ENCODE results near the gene OR4F17.
"Not testable (repeated sequence)": the region's sequence is repeated elsewhere in the genome, so short reads cannot be mapped to it uniquely, and the experiment has no call there.

Gene OR4F17

GRCh38 chr19:106804-107203 is at the start of gene OR4F17:
Gene OR4F17 (plus strand): TSS chr19:107104. CDS start chr19:110679, 3,575 bp downstream.
- DNase-seq, result not testable (repeated sequence)

DNA sequence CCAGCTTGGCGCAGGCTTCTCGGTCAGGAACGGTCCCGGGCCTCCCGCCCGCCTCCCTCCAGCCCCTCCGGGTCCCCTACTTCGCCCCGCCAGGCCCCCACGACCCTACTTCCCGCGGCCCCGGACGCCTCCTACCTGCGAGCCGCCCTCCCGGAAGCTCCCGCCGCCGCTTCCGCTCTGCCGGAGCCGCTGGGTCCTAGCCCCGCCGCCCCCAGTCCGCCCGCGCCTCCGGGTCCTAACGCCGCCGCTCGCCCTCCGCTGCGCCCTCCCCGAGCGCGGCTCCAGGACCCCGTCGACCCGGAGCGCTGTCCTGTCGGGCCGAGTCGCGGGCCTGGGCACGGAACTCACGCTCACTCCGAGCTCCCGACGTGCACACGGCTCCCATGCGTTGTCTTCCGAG is 36.1 kb upstream of the OR4F17 start:
- not testable (repeated sequence) for DNase-seq

GRCh38 chr19:82864-83263 is 24.0 kb upstream of the OR4F17 start:
- DNase-seq, result not testable (repeated sequence)

DNA sequence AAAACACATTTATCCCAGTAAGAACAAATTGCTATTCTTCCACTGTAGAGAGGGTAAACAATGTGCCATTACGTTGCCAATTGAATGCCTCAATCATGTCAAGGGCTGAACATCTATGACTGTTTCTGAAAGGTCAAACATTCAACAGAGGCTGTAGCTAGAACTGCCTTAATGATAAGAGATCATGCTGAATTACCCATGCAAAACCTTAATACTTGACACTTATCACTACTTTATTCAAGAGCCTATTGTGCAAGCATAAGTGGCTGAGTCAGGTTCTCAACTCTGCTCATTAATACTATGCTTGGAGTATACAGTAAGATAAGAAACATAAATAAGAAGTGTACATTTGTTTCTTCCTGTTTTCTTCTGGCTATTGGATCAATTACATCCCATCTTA is 23.3 kb upstream of the OR4F17 start:
- DNase-seq, result not testable (repeated sequence)

DNA sequence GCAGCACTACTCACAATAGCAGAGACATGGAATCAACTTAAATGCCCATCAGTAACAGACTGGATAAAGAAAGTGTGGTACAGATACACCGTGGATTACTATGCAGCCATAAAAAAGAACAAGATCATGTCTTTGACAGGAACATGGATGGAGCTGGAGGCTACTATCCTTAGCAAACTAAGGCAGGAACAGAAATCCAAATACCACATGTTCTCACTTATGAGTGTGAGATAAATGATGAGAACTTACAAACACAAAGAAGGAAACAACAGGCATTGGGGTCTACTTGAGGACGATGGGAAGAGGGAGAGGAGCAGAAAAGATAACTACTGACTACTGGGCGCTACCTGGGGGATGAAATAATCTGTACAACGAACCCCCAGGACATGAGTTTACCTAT is 16.2 kb upstream of the OR4F17 start:
- DNase-seq, result not testable (repeated sequence)

DNA sequence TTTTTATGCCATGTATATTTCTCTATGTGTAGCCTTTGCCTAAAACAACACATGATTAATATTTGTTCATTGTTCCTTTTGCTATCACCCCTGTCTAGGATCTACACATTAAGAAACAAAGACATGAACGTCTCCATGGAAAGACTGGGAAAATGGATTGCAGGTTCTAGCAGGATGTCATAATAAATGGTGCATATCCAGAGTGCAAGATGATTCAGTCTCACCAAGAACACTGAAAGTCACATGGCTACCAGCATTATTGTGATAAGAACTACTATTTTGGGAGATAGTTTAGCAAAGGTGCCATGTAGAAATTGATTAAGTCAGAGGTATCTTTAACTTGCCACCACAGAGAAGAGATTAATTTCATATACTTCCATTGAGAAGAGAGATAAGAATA is 12.1 kb upstream of the OR4F17 start:
- not testable (repeated sequence) for DNase-seq

GRCh38 chr19:97647-98046 is 9.3 kb upstream of the OR4F17 start:
- DNase-seq, result not testable (repeated sequence)

DNA sequence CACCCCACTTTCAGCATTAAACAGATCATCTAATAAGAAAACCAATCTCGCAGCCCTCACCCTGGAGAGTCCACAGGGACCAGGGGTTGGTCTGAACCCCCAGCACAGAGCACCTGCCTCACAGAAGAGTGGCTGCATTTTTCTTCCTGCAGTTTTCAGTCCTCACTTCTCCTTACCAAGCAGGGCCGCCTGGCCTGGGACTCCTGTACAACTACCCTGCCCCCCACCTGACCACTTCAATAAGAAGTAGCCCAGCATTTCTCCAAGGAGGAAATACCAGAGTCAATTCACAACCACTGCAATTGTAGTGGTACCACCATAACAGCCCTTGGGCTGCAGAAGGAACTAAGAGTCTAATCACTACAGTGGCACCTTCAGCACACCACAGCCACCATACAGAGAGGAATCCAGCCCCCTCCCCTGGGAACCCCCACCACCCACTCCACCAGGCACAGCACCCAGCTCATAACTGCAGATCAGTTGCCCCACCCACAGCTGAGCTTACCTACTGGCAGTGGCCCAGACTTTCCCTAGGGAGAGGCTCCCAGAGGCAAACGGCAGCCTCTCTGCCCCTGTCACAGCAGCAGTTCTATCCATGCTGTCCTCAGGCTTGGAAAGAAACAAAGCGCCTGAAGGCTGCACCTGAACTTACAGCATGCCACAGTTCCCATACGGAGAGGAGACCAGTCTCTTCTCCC is 13.7 kb downstream of the OR4F17 start:
- DNase-seq, result not testable (repeated sequence)
